Astrocyte of the spinal cord (primary cell): ENCODE measurements around the gene ORC5.

Experiments used
- DNase-seq: peaks from one replicate; pipeline ENCODE4 v3.0.0; 2011; ENCODE audit warnings: low read depth, low spot score
- H3K4me3 ChIP-seq: 2 replicates; pipeline ENCODE4 v1.5.1; 2011; ENCODE audit warnings: low read depth, mild to moderate bottlenecking, low read length, moderate library complexity
- CTCF ChIP-seq: IDR thresholded peaks from 2 replicates; pipeline ENCODE4 v1.5.1; 2012; ENCODE audit warnings: low read depth, mild to moderate bottlenecking, low read length, inconsistent platforms
- in situ Hi-C: cut with HindIII; loops from 2 replicates; pipeline ENCODE4 v1.10.0; 2017; ENCODE audit warnings: low sequenced_read_pairs

The ORC5 gene

GRCh38 chr7:104124469-104124868 lies 83.3 kb downstream of the ORC5 start:
- no peak overlapping the region for H3K4me3 ChIP-seq
- no peak for TF ChIP-seq CTCF
- no peak for DNase-seq
- in situ Hi-C loops, result no loop called here

- no peak overlapping the region for H3K4me3 ChIP-seq
- no peak for TF ChIP-seq CTCF
- in situ Hi-C loops, result no loop called here
- DNase-seq, result peak; percentile 19
Measured at GRCh38 chr7:104123786-104124185, 84.0 kb downstream of the ORC5 start.

- no peak for TF ChIP-seq CTCF
- no peak for DNase-seq
- H3K4me3 ChIP-seq, result no peak overlapping the region
- in situ Hi-C loops, result no loop called here
Measured at GRCh38 chr7:104113788-104114187, 94.0 kb downstream of the ORC5 start.

- in situ Hi-C loops, result no loop called here
- no peak for TF ChIP-seq CTCF
- DNase-seq, result no peak
- no peak overlapping the region for H3K4me3 ChIP-seq
Measured at GRCh38 chr7:104112623-104113022, 95.2 kb downstream of the ORC5 start.

- TF ChIP-seq CTCF, result no peak
- no peak for DNase-seq
- no peak overlapping the region for H3K4me3 ChIP-seq
- in situ Hi-C loops, result no loop called here
Measured at GRCh38 chr7:104111271-104111670, 96.5 kb downstream of the ORC5 start.

- in situ Hi-C loops, result no loop called here
- TF ChIP-seq CTCF, result peak; percentile 41
- peak; percentile 27 for DNase-seq
- H3K4me3 ChIP-seq, result no peak overlapping the region
Measured at GRCh38 chr7:104106108-104106905, 101.5 kb downstream of the ORC5 start.
